Epithelial cell of proximal tubule (primary cell): ENCODE measurements around the gene HSD11B2. TPM values are rescaled to one million over a fixed set of nuclear protein-coding genes. Genes with fewer than 3 reads are reported as not detected.
A peak's percentile ranks its signal among the peaks of the same experiment; 100 is the strongest.

Experiments used
- DNase-seq: peaks from one replicate; pipeline ENCODE4 v3.0.0-alpha.2; 2011; ENCODE audit warnings: low read depth
- H3K4me3 ChIP-seq: 2 replicates; pipeline ENCODE4 v1.5.1; 2011; ENCODE audit warnings: low read depth, mild to moderate bottlenecking, low read length
- CTCF ChIP-seq: conservative IDR thresholded peaks from 2 replicates; pipeline ENCODE4 v1.5.1; 2012; ENCODE audit warnings: low read depth, mild to moderate bottlenecking, low read length
- total RNA-seq: library from RNA; depleted of rRNA; stranded (reverse); fragments of >200 nt; gene quantifications from 2 replicates; pipeline ENCODE4 v1.2.3, GENCODE V29; 2015

The HSD11B2 gene
- total RNA-seq: 1.2 and 2.2 TPM in 2 replicates

- DNase-seq: no peak
- TF ChIP-seq CTCF: no peak
- H3K4me3 ChIP-seq: peak within 1 kb of the TSS; percentile 46
These were observed at the start of gene HSD11B2 for GRCh38 chr16:67430977-67431774. TSS of gene HSD11B2 (plus strand) at chr16:67431121. CDS start at chr16:67431249, 128 bp downstream.

- TF ChIP-seq CTCF: no peak
- no peak overlapping the region for H3K4me3 ChIP-seq
- no peak for DNase-seq
These were observed 47.6 kb upstream of the HSD11B2 start for GRCh38 chr16:67383284-67383683.

- DNase-seq: no peak
- no peak for TF ChIP-seq CTCF
These were observed 46.0 kb upstream of the HSD11B2 start for GRCh38 chr16:67384778-67385510.

GRCh38 chr16:67386861-67387455 is 44.0 kb upstream of the HSD11B2 start:
- no peak overlapping the region for H3K4me3 ChIP-seq
- TF ChIP-seq CTCF: no peak
- no peak for DNase-seq

More at GRCh38 chr16:67384778-67385510, 46.0 kb upstream of the HSD11B2 start:
- no peak overlapping the region for H3K4me3 ChIP-seq

- no peak overlapping the region for H3K4me3 ChIP-seq
- TF ChIP-seq CTCF: no peak
- DNase-seq: no peak
These were observed 43.3 kb upstream of the HSD11B2 start for GRCh38 chr16:67387479-67388079.

- no peak overlapping the region for H3K4me3 ChIP-seq
- no peak for DNase-seq
- no peak for TF ChIP-seq CTCF
These were observed 42.7 kb upstream of the HSD11B2 start for GRCh38 chr16:67388191-67388590.
